Renal pelvis (tissue), 4 donors: ENCODE data around the gene BEND7. TPM values are rescaled to one million over a fixed set of nuclear protein-coding genes. Genes with fewer than 3 reads are reported as not detected.
A peak's percentile ranks its signal among the peaks of the same experiment; 100 is the strongest.
"Not testable (repeated sequence)": the region's sequence is repeated elsewhere in the genome, so short reads cannot be mapped to it uniquely, and the experiment has no call there.

Experiments
- DNase-seq: peaks from one replicate; pipeline ENCODE4 v3.0.0-alpha.2; 2013
- polyA plus RNA-seq, 3 donors: library from polyadenylated mRNA; unstranded; fragments of 120-200 nt; gene quantifications; one replicate each; pipeline ENCODE4 v1.2.1, GENCODE V29; 2013; ENCODE audit not compliant: insufficient read length in 3 of 3

BEND7 gene
- polyA plus RNA-seq, 3 donors: 28.4 to 45.3 (median 37.0) TPM

DNA sequence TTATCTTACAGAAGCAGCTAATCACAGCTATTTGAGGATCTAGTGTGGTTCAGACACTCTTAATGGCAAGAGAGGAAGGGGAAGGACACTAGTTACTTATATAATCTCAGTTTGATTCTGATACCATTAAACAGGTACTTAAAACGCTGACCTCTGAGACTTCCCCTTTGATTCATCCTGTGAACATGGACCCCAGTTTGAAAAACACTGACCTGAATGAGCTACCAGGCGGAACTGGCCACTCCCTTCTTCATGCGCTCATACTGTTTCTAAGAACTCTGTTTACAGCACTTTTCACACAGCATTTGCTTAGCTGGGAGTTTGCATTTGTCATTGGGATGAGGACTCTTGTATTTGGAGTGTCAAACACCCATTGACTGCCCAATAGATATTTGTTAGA is 45.7 kb downstream of the BEND7 start:
- peak; percentile 17 for DNase-seq

DNA sequence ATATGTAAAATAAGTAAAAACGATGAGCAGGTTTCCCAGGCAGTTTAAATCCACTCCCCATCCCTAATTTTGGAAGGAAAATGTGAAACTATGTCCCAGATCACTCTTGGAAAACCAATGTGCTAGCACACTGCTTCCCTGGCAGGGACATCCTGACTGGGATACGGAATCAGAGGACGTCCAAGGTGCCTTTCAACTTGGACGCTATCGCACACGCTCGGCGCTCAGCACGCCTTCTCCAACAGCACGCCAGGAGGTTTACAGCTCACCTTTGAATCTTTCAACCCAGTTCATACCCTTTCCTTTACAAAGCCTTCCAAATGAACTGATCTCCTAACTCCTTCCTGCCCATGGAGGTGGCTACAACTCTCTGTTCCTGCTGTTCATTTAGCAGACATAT is 47.1 kb downstream of the BEND7 start:
- DNase-seq: no peak

DNA sequence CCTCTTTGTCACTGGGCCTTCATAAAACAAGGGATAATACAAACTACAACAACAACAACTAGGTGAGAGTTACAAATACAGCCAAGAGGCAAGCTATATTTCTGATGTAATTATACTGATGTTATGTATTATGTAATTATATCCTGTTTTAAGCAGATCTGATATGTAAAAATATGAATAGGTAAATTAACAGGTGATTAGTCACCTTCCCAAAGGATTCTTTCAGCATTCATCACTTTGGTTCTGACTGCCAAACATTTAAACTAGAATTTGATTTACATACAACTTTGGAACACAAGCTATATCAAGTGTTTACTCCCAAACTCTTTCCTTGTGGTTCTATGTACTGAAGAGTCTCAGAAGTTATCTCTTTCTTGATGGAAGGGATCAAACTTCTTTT is 53.7 kb downstream of the BEND7 start:
- DNase-seq: no peak

DNA sequence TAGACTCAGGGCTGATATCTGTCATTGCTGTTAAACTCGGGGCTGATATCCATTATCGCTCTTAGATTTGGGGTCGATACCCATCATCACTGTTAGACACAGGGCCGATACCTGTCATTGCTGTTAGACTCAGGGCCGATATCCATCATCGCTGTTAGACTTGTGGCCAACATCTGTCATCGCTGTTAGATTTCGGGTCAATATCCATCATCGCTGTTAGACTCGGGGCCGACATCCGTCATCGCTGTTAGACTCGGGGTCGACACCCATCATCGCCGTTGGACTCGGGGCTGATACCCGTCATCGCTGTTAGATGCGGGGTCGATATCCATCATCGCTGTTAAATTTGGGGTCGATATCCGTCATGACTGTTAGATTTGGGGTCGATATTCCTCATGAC is 54.8 kb downstream of the BEND7 start:
- DNase-seq: no peak

DNA sequence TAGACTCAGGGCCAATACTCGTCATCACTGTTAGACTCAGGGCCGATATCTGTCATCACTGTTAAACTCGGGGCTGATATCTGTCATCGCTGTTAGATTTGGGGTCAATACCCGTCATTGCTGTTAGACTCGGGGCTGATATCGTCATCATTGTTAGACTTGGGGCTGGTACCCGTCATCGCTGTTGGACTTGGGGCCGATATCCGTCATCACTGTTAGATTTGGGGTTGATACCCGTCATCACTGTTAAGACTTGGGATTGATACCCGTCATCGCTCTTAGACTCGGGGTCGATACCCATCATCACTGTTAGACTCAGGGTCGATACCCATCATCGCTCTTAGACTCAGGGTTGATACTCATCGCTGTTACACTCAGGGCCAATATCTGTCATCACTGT is 56.5 kb downstream of the BEND7 start:
- DNase-seq: no peak

DNA sequence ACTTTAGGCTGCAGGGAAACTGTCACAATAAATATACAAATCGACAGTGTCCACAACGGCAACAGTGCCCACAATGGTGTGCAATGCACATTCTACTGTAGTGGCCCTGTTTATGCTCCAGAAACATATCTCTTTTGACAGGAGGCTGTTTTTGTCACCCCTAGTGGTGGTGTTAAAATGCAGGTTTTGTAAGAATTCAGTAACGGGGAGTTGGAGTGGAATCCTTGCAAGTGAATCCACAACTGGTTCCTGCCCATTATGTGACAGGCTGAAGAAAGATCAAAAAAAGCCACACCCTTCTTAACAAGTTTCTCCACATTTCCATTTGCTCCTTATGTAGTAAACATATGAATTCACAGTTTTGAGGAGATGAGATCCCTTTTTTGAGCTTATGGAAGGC is 58.5 kb downstream of the BEND7 start:
- no peak for DNase-seq

DNA sequence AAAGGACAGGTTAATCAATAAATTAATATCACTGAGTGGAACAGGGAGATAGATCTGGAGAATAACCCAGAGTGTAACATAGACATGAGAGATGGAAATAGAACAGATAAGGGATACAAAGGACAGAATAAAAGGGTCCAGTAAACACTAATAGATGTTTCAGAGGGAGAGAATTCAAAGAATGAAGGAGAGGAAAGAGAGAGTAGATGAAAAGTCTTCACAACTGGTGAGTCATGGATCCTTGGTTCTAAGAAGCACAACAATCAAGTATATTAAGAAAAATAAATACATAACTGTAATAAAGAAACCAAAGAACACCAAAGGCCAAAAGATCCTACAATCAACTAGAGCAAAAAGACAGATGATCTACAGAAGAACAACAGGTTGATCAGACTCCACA is 66.3 kb downstream of the BEND7 start:
- DNase-seq: no peak

DNA sequence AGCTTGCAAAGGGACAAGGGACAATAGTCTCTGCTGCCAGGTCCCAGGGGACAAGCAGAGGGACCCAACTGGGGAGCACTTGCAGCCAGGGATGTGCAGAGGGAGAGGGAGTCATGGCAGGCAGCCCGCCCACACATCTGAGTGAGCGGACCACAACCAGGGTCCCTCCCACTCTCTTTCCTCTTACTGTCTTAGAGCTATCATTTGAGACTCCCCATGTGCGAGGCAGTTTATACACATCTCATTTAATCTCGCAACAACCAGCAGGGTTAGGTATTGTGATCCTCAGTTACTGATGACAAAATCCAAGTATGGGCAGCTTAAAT is 70.2 kb downstream of the BEND7 start:
- no peak for DNase-seq

DNA sequence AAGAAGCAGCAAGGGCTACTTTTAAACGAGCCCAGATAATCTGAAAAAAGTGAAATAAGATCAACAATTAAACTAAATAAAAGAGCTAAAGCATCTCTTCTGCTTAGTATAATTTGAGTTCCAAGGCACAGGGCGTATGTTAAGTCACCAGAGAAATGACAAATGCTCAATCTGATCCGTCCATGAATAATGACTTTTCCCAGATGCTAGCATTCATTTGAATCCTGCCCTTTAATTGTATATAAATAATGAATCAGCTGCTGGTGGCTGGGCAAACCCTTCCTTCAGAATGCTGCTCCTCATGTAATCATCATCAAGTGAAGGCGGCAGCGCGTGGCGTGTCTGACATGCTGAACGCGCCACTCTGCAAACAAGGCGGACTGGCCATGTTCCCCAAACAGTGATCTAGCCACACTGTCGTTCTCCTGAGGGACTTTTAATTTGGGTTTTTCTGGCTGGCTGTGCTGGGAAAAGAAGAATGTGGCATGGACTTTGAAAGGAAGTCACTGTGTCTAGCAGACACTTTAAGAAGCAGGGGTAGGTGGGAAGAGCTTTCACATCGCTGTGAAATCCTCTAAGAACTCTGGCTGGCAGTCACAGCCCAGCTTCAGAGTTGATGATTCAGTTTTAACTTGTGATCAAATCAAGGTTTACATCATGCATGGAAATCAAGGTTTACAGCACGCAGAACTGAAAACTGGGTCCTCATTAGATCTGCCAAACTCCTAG is 70.7 kb downstream of the BEND7 start:
- DNase-seq: no peak

DNA sequence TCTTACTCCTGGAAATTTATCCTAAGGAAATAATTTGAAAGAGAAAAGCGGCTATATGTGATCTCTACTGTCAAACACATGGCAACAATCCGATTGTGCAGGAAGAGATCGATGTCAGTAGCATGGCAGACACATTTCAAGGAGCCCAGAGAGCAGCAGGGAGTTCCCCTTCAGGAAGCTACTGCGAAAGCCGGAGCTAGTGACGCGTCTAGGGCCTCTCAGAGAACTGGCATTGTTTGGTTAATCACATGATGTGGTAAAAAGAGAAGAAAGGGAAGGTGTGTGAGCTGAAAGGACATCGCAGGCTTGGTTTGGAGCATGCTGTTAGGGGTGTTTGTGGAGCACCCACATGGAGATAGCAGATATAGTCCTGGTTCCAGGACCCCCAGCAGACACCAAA is 74.9 kb downstream of the BEND7 start:
- no peak for DNase-seq

DNA sequence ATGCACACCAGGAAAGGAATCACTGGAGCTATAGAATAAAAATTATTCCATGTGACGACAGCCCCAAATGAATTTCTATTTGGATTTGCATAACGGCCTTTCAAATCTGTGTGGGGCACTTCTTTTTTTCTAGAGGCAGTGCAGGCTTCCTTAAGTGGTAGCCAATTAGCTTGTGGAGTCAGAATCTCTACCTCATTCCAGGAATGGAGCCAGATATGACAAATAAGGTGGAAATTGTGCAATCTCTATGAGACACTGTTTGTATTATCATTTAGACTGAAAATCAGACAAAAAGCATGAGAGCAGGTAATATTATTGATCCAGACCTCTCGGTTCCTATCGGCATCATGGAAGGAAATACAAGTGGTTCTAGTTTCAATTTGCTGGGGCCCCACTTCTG is 78.7 kb downstream of the BEND7 start:
- no peak for DNase-seq

DNA sequence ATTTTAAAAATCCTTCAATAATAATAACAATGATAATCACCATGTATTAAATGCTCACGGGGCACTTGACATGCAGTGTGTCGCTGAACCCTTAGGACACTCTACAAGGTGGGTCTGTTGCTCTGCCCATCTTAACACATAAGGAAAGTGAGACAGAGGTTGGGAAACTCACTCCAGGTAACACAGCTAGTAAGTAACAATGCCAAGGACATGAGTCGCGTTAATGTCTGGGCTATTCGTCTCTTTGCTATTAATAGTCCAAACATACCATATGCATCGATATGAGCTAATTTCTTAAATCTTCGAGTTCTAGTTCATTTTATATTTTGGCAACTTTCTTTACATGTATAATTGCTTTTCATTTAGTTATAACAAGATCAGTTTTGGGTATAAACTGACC is 79.5 kb downstream of the BEND7 start:
- no peak for DNase-seq

DNA sequence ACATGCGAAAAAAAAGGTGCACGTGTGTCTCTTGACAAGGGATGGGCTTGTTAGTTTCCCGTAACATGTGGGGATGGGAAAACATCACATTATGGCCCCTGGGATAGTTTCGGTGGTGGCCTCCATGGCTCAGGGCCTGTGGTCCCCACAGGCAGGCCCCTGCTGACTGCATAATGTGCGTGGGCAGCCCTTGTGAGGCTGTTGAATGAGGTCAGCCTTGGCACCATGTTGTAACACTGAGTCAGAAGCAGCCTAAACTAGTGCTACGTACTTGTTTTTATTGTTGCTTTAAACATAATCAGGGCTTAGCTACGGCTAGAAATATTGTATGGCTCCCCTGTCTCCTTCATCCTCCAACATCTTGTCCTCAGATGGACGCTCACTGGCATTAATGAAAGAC is 80.6 kb downstream of the BEND7 start:
- DNase-seq: no peak

DNA sequence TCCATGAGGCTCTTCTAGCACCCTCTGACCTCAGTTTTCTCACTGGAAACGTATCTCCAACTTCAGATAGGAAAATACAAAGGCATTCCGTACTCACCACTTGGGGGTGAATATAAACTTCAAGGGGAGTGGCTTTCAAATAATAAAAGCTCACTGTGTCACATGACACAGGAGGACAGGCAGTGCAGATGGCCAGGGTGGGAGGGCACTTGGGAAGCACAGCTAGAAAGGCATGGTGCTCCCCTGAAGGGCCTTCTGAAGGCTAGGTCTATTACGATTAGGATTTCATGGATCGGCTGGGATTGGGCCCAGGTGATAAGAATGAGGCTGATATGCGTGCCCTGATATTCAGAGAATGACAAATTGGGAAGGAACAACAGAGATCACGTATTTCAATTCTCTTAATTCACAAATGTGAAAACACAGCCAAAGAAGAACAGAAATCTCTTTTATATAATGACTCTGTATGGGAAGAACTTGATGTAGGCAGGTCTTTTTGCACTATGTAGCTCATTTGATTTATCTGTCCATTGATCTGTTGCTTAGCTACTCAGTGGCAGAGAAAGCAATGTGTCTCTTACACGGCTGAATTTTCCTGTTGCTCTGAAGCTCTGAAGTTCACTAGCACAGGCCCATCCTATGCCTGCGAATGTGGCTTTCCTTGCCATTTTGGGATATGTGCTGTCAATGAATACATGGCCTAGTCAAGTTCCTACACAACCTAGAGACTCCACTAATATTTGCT is 83.0 kb downstream of the BEND7 start:
- no peak for DNase-seq

DNA sequence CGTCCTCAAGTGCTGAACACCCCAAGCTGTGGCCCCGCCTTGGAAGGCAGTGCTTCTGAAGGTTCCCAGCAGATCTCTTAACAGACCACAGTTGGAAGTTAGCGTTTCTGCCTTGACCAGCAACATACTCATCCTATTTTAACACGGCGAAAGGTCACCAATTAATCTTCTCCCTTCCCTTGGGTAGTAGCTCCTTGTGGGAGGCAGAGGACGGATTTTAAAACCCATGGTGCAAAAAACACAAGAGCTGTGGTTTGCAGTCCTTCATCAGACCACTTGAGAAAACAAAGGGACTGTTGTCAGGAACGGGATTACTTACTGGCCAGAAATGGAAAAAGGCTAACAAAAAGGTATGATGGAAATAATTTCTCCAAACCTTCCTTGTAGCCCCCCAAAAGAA is 87.3 kb downstream of the BEND7 start:
- no peak for DNase-seq

DNA sequence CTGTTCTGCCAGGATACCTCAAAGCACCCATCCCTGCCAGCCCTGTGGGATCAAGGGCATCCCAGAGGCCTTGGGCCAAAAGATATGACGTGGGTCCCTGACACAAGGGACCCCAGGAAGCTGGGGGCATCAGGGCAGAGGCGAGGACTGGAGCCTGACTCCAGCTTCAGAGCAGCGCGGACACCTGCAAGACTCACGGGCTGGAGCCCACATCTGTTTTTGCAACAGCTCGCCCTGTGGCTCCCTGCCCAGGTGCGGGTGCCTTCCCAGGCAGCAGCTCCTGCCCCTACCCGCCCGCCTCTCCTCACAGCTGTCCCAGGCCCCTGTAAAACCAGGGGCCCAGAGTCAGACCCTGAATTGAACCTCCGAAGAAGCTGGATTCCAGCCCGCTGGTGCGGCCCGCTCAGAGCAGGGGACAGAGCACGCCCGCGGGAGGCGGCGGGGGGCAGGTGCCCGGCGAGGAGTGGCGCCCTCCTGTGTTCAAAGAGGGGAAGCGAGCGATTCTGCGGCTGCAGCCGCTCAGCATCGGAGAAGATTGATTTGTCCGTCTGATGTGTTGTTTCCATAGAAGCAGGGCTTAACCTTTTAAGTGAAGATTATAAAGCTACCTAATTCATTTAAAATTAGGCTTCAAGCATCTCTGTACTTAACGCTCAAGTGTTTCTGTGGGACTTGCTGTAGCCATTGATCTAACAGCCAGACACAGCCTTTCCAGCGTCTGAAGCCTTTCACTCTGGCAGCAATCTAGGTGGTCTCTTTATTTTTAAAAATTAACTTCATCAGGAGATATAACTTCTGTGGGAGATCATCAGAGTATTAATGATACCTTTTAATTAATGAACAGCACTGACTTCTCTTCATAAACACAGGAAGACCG is 88.4 kb downstream of the BEND7 start:
- DNase-seq: peak; percentile 53

DNA sequence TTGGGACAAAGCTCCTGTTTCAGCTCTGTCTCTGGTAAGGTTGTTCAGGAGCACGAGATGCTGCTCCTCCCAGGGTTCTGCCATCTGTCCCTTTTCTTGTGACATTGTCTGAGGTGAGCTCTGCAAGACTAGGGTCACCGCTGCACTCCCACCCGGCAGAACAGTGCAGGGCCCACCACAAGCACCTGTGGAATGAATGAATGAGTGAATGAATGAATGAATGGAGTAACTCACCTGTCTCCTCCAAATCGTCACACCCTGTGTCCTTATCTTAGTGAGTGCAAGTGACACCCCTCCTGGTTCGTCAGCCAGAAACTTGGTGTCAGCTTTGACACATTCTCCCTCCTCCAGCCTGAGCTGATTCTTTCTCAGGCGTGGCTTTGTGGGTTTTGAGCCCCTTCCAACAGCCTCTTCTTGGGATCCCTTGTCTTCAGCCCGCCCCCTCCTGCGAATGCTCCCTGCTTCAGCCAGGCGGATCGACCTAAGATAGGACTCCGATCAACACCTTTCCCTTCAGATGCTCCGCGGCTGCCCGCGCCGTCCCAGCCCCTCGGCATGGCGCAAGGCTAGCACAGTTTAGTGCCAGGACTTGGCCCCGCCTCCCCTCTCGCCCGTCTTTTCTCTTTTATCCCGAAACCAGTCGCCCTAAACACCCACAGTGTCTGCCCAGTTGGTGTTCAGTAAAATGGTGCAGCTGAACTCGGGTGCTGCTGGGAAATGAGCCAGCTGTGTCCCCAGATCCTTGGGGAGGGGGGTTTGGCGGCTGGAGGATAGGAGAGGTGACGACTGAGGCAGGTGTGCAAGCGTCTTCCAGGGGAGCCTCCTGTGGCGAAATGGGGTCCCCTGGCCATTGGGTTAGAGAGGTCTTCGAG is 89.3 kb downstream of the BEND7 start:
- DNase-seq: no peak

DNA sequence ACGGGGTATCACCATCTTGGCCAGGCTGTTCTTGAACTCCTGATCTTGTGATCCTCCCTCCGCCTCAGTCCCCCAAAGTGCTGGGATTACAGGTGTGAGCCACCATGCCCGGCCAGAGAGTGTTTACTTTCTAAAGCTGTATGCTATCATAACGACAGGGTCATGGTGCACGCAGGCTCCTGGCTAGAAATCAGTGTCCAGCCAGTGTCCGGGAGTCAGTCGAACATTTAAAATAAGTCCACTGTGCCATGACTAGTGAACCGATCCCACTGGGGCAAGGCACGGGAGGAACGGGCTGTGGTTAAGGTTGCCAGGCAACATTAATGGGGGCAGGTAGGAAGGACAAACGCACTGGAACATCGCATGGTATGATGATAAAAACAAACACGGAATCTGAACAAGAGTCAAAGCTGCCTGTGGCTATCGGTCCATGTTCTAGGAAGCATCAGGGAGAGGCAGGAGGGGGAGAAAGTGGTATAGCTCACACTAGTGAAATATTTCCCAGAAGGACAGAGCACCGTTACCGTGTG is 91.7 kb downstream of the BEND7 start:
- DNase-seq: no peak

DNA sequence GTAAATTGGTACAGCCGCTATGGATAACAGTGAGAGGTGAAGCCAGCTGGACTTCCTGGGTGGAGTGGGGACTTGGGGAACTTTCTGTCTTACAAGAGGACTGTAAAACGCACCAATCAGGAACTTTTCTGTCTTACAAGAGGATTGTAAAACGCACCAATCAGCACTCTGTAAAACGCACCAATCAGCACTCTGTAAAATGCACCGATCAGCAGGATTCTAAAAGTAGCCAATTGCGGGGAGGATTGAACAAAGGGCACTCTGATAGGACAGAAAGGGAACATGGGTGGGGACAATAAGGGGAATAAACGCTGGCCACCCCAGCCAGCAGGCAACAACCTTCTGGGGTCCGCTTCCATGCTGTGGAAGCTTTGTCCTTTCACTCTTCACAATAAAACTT is 100.9 kb downstream of the BEND7 start:
- not testable (repeated sequence) for DNase-seq

DNA sequence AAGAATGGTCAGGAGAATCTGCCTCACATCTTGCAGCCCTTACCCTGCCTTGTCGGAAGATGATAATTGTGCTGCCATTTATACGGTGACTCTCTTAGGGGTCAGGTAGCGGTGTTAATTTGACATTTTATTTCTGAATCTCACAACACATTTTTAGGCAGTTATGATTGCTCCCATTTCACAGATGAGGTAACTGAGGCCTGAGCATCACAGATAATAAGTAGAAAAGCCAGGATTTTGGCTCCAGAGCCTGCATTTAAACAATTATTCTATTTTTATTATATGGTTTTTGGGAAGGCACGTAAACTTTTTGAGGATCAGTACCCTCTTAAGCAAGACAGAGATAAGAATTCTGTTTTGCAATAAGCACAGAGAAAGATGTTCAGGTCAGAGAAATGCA is 103.4 kb downstream of the BEND7 start:
- DNase-seq: no peak

DNA sequence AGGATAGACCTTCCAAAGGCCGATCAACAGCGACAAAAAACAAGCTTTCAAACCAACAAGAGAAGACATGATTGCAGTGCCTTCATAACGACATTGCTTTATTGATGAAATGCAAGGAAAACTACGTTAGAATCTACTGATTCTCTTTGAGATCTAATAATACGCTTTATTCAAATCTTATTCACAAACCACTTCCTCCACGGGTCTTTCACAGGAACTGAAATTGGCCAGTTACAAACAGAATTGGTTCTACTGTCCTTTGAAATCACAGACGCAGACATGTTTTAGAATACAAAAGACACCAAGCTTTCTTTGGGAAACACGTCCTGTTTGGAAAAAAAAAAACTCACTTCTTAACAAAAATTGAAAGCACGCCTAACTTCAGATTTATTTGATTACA is 106.0 kb downstream of the BEND7 start:
- DNase-seq: no peak
